Hepatocyte (in vitro differentiated cells): Measurements from ENCODE around the gene DTNBP1.

Experiments
- EZH2 ChIP-seq: fragments of 200-600 bp; sonication (generic); IDR thresholded peaks from 2 replicates; pipeline ENCODE4 v1.6.1; 2016; ENCODE audit warnings: antibody characterized with exemption, mild to moderate bottlenecking, borderline replicate concordance
- EZH2phosphoT487 ChIP-seq: fragments of 200-600 bp; sonication (generic); IDR thresholded peaks from one replicate; pipeline ENCODE4 v1.6.1; 2018; ENCODE audit warnings: antibody characterized with exemption, mild to moderate bottlenecking, low read depth, moderate library complexity; ENCODE audit not compliant: unreplicated experiment, severe bottlenecking
- TF ChIP-seq, protein P1 (sequence below): fragments of 200-600 bp; sonication (generic); IDR thresholded peaks from 2 replicates; pipeline ENCODE4 v1.5.1; 2016; ENCODE audit warnings: antibody characterized with exemption, mild to moderate bottlenecking; ENCODE audit not compliant: poor library complexity

DNA sequence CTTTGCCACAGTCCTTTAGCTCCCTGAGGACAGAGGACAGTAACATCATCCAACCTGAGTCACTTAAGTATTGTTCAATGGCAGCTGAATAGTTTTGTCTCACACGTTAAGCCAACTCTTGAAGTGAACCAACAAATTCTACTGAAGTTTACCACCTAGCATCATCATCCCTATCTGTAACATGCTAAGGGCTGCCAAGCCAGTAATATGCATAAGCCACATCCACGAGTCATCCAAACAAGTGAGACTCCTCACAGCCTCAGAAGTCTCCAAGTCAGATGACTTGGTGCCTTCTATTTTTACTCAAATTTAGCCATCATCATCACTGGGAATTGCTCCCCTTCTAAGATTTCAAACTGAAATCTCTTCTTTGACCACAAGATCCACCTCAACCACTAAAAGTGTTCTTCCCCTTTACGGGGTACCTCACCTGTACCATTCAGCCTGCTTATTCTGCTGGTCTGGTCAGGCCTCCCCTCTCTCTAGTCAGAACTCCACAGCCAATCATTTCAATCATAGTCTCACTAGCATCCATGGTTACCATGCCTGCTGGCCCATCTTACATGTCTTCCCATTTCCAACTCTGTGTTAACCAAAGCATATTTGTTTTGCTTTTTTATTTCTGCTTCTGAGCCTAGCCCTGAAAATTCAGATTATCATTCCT lies 73.7 kb downstream of the DTNBP1 start:
- TF ChIP-seq, protein P1, sequence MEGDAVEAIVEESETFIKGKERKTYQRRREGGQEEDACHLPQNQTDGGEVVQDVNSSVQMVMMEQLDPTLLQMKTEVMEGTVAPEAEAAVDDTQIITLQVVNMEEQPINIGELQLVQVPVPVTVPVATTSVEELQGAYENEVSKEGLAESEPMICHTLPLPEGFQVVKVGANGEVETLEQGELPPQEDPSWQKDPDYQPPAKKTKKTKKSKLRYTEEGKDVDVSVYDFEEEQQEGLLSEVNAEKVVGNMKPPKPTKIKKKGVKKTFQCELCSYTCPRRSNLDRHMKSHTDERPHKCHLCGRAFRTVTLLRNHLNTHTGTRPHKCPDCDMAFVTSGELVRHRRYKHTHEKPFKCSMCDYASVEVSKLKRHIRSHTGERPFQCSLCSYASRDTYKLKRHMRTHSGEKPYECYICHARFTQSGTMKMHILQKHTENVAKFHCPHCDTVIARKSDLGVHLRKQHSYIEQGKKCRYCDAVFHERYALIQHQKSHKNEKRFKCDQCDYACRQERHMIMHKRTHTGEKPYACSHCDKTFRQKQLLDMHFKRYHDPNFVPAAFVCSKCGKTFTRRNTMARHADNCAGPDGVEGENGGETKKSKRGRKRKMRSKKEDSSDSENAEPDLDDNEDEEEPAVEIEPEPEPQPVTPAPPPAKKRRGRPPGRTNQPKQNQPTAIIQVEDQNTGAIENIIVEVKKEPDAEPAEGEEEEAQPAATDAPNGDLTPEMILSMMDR, result no peak
- TF ChIP-seq EZH2, result no peak
- TF ChIP-seq EZH2phosphoT487, result no peak
